IMR-90 (cell line): ENCODE measurements around the gene EFNA5. TPM values are rescaled to one million over a fixed set of nuclear protein-coding genes. Genes with fewer than 3 reads are reported as not detected.
A peak's percentile ranks its signal among the peaks of the same experiment; 100 is the strongest.

Experiments used
- ATAC-seq: fragments of 200-7000 bp; cut with Tn5 transposase; 2 replicates; pipeline ENCODE4 v1.9.1; 2020; ENCODE audit warnings: low read depth, mild to moderate bottlenecking, moderate library complexity
- BruUV-seq: library from RNA; stranded (reverse); fragments of 400-500 nt; replicated peaks from 2 replicates; lab custom pipeline; 2021; lab: Mats Ljungman, UMichigan
- CTCF ChIA-PET: fragments of 300-600 bp; formaldehyde crosslinking; extraction: SDS; loops from one replicate; lab custom pipeline; 2021; ENCODE audit warnings: antibody characterized with exemption; lab: Yijun Ruan, JAX
- POLR2A ChIA-PET: fragments of 300-600 bp; sonication (Branson Sonifier 250); formaldehyde crosslinking; loops from one replicate; lab custom pipeline; 2022; ENCODE audit warnings: antibody characterized with exemption; ENCODE audit not compliant: unreplicated experiment; lab: Charles Lee
- DNase-seq: peaks from one replicate; pipeline ENCODE4 v3.0.0; 2013
- H2AFZ ChIP-seq: replicated peaks from 2 replicates; pipeline ENCODE3; 2013; ENCODE audit warnings: low read length, mild to moderate bottlenecking; ENCODE audit not compliant: poor library complexity
- H2AK5ac ChIP-seq: 2 replicates; pipeline ENCODE4 v1.6.1; 2013; ENCODE audit warnings: low read depth, low read length, inconsistent platforms
- H2AK9ac ChIP-seq: replicated peaks from 2 replicates; pipeline ENCODE3; 2013; ENCODE audit warnings: mild to moderate bottlenecking, low read depth, low read length, moderate library complexity; ENCODE audit not compliant: poor library complexity
- H2BK120ac ChIP-seq: 2 replicates; pipeline ENCODE4 v1.6.1; 2013; ENCODE audit warnings: low read depth, low read length, inconsistent platforms
- H2BK15ac ChIP-seq: 3 replicates; pipeline ENCODE4 v1.6.1; 2013; ENCODE audit warnings: low read depth, low read length, inconsistent platforms
- H2BK20ac ChIP-seq: 2 replicates; pipeline ENCODE4 v1.6.1; 2013; ENCODE audit warnings: low read depth, mild to moderate bottlenecking, inconsistent platforms, low read length, moderate library complexity
- H2BK5ac ChIP-seq: 2 replicates; pipeline ENCODE4 v1.6.1; 2013; ENCODE audit warnings: mild to moderate bottlenecking, low read depth, low read length, inconsistent platforms; ENCODE audit not compliant: poor library complexity, severe bottlenecking
- H3K14ac ChIP-seq: replicated peaks from 2 replicates; pipeline ENCODE4 v1.6.1; 2013; ENCODE audit warnings: low read depth, low read length, inconsistent platforms
- H3K18ac ChIP-seq: 2 replicates; pipeline ENCODE4 v1.6.1; 2013; ENCODE audit warnings: low read depth, low read length, control low read depth
- H3K23ac ChIP-seq: 2 replicates; pipeline ENCODE4 v1.6.1; 2013; ENCODE audit warnings: low read depth, low read length, inconsistent platforms
- H3K27ac ChIP-seq: 2 replicates; pipeline ENCODE4 v1.5.1; 2013; ENCODE audit warnings: mild to moderate bottlenecking, control low read depth, low read length; ENCODE audit not compliant: insufficient read depth
- H3K27me3 ChIP-seq: 2 replicates; pipeline ENCODE4 v1.6.1; 2013; ENCODE audit warnings: low read length; ENCODE audit not compliant: control insufficient read depth, insufficient read depth
- H3K36me3 ChIP-seq: 2 replicates; pipeline ENCODE4 v1.6.1; 2013; ENCODE audit warnings: low read length, mixed read lengths; ENCODE audit not compliant: control insufficient read depth, insufficient read depth
- H3K4ac ChIP-seq: 2 replicates; pipeline ENCODE4 v1.6.1; 2013; ENCODE audit warnings: low read depth, low read length, inconsistent platforms
- H3K4me1 ChIP-seq: 2 replicates; pipeline ENCODE4 v1.6.1; 2013; ENCODE audit warnings: low read length, mixed read lengths; ENCODE audit not compliant: control insufficient read depth, insufficient read depth
- H3K4me2 ChIP-seq: 2 replicates; pipeline ENCODE4 v1.6.1; 2013; ENCODE audit warnings: low read depth, mild to moderate bottlenecking, control low read depth, low read length, moderate library complexity
- H3K4me3 ChIP-seq: 2 replicates; pipeline ENCODE4 v1.5.1; 2013; ENCODE audit warnings: low read depth, mild to moderate bottlenecking, control low read depth, low read length, moderate library complexity; ENCODE audit not compliant: insufficient read depth
- H3K56ac ChIP-seq: 2 replicates; pipeline ENCODE4 v1.6.1; 2013; ENCODE audit warnings: low read length, inconsistent platforms; ENCODE audit not compliant: insufficient read depth; ENCODE audit errors: extremely low read depth
- H3K79me1 ChIP-seq, 2 experiments: 2 replicates each; pipeline ENCODE4 v1.6.1; 2013; ENCODE audit warnings: low read length in 2 of 2, inconsistent platforms in 1 of 2, low read depth in 1 of 2
- H3K9ac ChIP-seq: 2 replicates; pipeline ENCODE4 v1.6.1; 2013; ENCODE audit warnings: low read depth, low read length, control low read depth
- H3K9me1 ChIP-seq: 2 replicates; pipeline ENCODE4 v1.6.1; 2013; ENCODE audit warnings: low read length, inconsistent platforms; ENCODE audit not compliant: insufficient read depth
- H3K9me3 ChIP-seq: 2 replicates; pipeline ENCODE4 v1.6.1; 2013; ENCODE audit warnings: low read length; ENCODE audit not compliant: control insufficient read depth, insufficient read depth
- H4K20me1 ChIP-seq: 2 replicates; pipeline ENCODE4 v1.6.1; 2013; ENCODE audit warnings: low read length, inconsistent platforms; ENCODE audit not compliant: insufficient read depth
- H4K5ac ChIP-seq: 2 replicates; pipeline ENCODE4 v1.6.1; 2013; ENCODE audit warnings: mild to moderate bottlenecking, low read depth, low read length, control low read depth
- H4K8ac ChIP-seq, 2 experiments: 2 replicates each; pipeline ENCODE4 v1.6.1; 2013; ENCODE audit warnings: low read depth in 2 of 2, low read length in 2 of 2, control low read depth in 1 of 2, inconsistent platforms in 1 of 2
- H4K91ac ChIP-seq: 2 replicates; pipeline ENCODE4 v1.6.1; 2013; ENCODE audit warnings: low read depth, low read length, inconsistent platforms; ENCODE audit not compliant: insufficient read depth
- CEBPB ChIP-seq: IDR thresholded peaks from 2 replicates; pipeline ENCODE4 v1.6.1; 2012; ENCODE audit warnings: low read depth, low read length, improper control_type of control experiment
- SMC3 ChIP-seq: fragments of 150-350 bp; IDR thresholded peaks from 2 replicates; pipeline ENCODE4 v1.6.1; 2016; ENCODE audit warnings: low read depth, mild to moderate bottlenecking, antibody characterized with exemption, low read length, moderate library complexity
- WGBS, 2 experiments: methylation state at CpG; one replicate each; pipeline versions ENCODE4 v1.1.5 to v1.1.7; 2013; ENCODE audit warnings: missing lambda C conversion rate in 2 of 2; ENCODE audit not compliant: insufficient read length in 1 of 2; ENCODE audit errors: extremely low coverage in 2 of 2; 5-methylcytosine and 5-hydroxymethylcytosine counted together
- dilution Hi-C: fragments of 300-500 bp; cut with HindIII; formaldehyde crosslinking; loops from one replicate; pipeline ENCODE4 v1.14.3; 2018; ENCODE audit warnings: low sequenced_read_pairs; ENCODE audit not compliant: unreplicated experiment
- in situ Hi-C: fragments of 300-500 bp; cut with MboI; formaldehyde crosslinking; loops from 3 replicates; pipeline ENCODE4 v1.14.3; 2019; ENCODE audit warnings: low sequenced_read_pairs, inconsistent platforms, mixed read lengths
- intact Hi-C: fragments of 100-400 bp; cut with micrococcal nuclease; formaldehyde crosslinking; loops from 2 replicates; pipeline ENCODE4 v1.10.0; 2022
- polyA plus RNA-seq, 3 experiments: library from polyadenylated mRNA; depleted of rRNA; stranded (reverse); fragments of >200 nt; gene quantifications; 2 replicates each; pipeline ENCODE4 v1.2.3, GENCODE V29; 2012; ENCODE audit warnings: low replicate concordance in 1 of 3
- total RNA-seq: library from RNA; depleted of rRNA; stranded (reverse); fragments of >200 nt; gene quantifications from 2 replicates; pipeline ENCODE4 v1.2.3, GENCODE V29; 2012

The EFNA5 gene
- total and polyA plus RNA-seq, 2 of the 4 experiments (the other 2 are of a cell fraction): 1.5 to 1.6 TPM

GRCh38 chr5:107476783-107477182 lies 194.0 kb downstream of the EFNA5 start:
- Histone ChIP-seq H4K91ac (peak overlapping the region; percentile 31; the same call in 1 of the 2 replicates), H2AFZ (no peak overlapping the region), H2AK9ac (no peak overlapping the region), H3K27me3 (no peaks in the 10 kb centered on the region), H3K56ac (no peak overlapping the region), H3K4me3 (no peak overlapping the region), H4K5ac (no peak overlapping the region), H3K9me3 (no peaks in the 10 kb centered on the region), H3K4ac (no peak overlapping the region), H2BK120ac (no peak overlapping the region), H3K9ac (no peak overlapping the region), H3K36me3 (no peaks in the 10 kb centered on the region), H3K27ac (no peak overlapping the region), H4K20me1 (no peaks in the 10 kb centered on the region), H2AK5ac (no peak overlapping the region; the same call in 1 of the 2 replicates), H3K9me1 (no peaks in the 10 kb centered on the region; the same call in 1 of the 2 replicates), H2BK15ac (no peak overlapping the region), H3K23ac (no peak overlapping the region), H3K14ac (no peak overlapping the region), H3K79me1 (0 out of 4 replicates have a peak, but pooled peaks cover 0 to 3% of the 10 kb centered on the region in 2 experiments), H3K18ac (no peak overlapping the region; the same call in 1 of the 2 replicates), H2BK20ac (no peak overlapping the region), H4K8ac (no peak overlapping the region), H3K4me2 (no peak overlapping the region), H3K4me1 (peaks cover 2% of the 10 kb centered on the region), H2BK5ac (no peak overlapping the region)
- ChIA-PET CTCF (no interaction called here), POLR2A (no interaction called here)
- DNase-seq (no peak), ATAC-seq (no peak)
- no TSS peak for BruUV-seq
- TF ChIP-seq CEBPB: peak; percentile 13; the same call in 1 of the 2 replicates
- no peak for TF ChIP-seq SMC3
- intact Hi-C loops (no loop called here), in situ Hi-C loops (no loop called here), dilution Hi-C loops (no loop called here)
- no CpG with 5 or more reads among the region's 1 CpG for WGBS, 2 experiments
